HG02943 (cell line): ENCODE data around the gene PTPN18.
"Not testable (repeated sequence)": the region's sequence is repeated elsewhere in the genome, so short reads cannot be mapped to it uniquely, and the experiment has no call there.

ENCODE experiments used
- ATAC-seq: cut with Tn5 transposase; IDR thresholded peaks from one replicate; pipeline ENCODE4 v1.9.1; 2021; ENCODE audit warnings: mild to moderate bottlenecking, low read depth, moderate library complexity; ENCODE audit not compliant: unreplicated experiment

The PTPN18 gene

DNA sequence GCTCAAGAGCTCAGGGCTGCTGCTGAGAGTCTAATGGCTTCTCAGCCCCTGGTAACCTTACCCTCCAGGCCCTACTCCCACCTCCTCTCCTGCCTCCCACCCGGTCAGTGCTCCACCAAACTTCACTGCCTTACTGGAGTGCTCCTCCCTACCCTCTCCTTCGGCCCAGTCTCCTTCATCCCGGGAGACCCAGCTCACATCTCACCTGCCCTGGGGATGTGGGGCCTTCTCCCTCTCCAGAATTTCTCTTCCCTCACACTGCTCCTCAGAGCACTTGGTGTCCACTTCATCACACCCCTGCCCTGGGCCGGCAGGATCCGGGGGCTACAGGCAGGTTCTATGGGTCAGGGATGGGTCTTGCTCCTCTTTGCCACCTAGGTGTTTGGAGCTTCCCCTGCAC lies 21.6 kb downstream of the PTPN18 start:
- ATAC-seq = no peak

DNA sequence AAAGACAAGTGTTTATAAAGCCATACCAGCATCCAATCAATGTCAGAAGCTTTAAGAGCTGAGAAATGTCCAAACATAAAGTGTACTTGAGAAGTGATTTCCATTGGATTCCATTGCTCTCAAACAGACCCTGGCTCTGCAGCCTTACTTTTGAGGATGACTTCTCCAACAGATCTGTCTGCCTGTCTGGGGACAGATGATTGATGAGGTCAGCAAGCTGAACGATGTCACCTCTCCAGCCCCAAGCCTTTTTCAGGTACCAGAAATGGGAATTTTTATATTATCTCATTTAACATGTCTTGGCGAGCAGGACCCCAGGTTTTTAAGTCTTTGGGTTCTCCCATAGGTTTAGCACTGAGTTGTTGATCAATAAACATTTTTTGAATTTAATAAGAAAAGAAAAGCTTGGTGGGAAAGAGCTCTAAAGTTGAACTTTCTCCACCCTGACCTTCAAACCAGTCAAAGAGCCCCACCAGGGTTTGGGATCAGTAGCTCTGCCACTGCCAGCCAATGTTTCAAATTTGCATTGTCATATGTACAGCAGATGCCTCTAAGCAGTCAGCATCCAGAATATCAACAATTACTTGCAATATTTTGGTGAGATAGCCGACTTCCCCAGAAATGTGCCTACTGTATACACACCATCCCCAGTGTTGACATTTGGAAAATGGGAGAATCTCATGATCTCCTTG lies 22.5 kb downstream of the PTPN18 start:
- no peak for ATAC-seq

DNA sequence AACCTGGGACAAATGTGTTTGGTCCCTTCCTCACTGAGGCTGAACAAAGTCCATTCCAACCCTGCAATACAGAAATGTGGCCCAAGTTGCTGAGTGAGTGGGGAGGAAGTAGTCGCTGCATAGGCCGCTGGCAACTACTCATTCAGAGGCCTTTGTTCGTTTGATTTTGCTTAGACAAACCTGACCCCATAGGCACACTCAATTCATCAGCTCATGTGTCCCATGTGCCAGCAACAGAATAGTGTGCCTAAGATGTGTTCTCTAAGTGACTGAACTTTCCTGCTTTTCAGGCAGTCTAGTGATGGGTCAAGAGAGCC lies 23.0 kb downstream of the PTPN18 start:
- ATAC-seq = no peak

DNA sequence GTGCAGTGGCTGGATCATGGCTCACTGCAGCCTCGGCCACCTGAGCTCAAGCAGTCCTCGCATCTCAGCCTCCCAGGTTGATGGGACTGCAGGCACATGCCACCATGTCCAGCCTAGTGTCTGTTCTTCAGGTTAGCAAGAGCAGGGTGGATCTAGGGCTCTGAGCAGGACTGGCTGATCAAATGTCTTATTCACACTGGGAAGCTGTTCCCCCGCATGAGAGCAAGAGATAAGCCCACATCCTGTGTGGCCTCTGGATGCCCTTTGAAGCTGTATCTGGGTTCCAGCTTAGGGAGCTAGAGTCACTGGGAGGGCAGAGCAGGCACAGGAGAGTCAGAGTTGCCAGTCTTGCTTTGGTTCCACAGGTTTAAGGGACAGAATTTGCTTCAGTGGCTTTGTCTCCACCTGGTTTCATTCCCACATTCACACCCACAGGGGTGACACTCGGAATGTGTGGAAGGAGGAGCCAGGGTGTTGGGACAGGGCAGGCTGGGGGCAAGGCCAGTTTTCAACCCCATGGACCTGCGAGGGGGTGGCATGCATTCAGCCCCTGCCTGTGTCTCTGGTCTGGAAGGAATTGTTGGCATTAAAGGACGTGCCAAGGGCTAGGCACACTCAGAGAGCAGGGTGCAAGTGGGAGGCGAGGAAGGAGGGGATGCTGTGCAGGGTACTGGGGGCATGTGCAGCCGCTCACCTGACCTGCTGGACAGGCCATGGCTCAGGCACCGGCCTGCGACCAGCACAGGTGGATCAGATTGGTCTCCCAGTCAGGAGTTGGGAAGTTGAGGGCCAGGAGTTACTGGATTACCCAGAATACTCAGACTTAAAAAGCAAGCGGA lies 24.5 kb downstream of the PTPN18 start:
- no peak for ATAC-seq

DNA sequence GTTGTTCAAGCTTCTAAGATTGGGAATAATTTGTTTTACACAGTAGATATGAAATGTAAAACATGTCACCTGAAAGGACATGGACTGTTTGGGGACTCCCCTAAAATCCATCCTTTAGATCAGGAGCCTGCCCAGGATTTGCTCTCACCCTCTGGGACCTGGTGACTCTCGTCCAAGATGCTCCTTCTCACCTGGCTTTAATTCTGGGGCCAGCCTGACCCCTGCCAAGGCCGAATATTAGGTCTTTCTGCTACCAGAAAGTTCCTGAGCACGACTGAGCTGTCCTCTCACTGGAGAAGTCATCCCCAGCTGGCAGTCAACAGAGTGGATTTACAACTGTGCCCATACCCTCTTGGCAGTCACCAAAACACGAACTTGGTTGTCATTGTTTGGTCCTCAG lies 25.3 kb downstream of the PTPN18 start:
- ATAC-seq = no peak

DNA sequence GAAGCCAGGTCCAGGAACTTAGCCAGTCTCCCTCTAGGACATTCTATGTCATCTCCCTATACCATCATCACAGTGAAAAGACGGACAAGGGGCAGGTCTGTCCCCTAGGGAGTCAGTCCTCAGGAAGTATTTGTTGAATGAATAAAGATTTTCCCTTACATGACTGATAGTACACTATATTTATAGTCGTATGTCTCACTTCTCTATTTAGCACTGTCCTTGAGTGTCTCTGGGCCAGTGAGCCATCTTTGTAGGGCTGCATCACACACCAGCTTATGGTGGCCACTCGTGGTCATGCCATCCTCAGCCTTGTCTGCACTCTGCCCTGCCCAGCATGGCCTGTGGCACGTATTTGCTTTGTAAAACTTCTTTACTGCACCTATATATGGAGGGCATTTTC lies 25.8 kb downstream of the PTPN18 start:
- no peak for ATAC-seq

DNA sequence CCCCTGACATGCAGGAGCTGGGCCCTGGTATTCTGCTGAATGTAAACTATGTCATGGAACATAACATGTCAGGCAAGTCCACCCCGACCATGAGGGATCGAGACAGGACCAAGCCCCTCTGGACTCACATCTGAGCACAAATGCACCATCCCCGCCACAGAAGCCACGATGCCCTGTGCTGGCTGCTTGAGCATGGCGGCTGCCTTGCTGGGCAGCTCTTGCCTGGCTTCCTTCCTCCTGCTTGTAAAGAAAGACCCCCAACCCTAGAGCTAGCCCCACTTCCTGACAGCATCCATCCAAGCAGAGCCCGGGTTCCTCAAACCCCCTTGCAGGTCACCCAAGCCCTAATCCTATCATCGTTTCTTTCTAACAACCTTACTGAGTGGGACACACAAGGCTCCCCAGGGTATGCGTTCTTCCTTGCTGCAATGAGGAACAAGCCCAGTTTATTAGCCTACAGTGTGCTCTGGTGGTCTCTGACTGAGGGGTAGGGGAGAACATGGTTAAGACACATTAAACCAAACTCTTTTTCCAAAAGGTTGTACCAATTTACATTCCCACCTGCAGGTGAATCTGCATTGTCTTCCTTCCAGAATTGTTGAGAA lies 26.6 kb downstream of the PTPN18 start:
- ATAC-seq = no peak

DNA sequence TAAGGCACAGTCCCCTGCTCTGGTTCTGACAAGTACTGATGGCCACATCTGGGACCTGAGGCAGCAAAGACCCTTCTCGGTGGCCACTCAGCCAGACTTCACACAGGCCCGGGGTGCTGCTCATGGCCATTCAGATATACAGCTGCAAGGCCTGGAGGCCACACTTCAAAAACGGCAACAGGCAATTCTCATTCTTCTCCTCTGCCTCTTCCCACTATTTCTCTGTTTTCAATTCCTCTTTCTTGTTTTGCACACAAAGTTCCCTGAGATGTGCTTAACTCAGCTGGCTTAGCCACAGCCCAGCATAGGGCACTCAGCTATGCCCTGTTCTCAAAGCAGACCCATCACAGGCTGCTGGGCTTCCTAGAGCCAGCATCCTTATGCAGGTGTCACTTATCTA lies 29.9 kb downstream of the PTPN18 start:
- peak; percentile 41 for ATAC-seq

DNA sequence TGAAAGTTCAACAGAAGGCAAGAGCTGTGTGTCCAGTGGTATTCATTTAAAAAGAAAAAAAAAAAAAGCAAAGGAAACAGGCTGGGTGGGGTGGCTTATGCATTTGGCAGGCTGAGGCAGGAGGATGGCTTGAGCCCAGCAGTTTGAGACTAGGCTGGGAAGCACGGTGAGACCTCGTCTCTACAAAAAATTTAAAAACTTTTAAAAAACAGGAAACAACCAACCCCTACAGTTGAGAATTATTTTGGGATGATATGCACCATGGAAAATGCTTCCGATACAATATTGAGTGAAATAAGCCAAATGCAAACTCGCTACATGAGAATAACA lies 31.2 kb downstream of the PTPN18 start:
- no peak for ATAC-seq

DNA sequence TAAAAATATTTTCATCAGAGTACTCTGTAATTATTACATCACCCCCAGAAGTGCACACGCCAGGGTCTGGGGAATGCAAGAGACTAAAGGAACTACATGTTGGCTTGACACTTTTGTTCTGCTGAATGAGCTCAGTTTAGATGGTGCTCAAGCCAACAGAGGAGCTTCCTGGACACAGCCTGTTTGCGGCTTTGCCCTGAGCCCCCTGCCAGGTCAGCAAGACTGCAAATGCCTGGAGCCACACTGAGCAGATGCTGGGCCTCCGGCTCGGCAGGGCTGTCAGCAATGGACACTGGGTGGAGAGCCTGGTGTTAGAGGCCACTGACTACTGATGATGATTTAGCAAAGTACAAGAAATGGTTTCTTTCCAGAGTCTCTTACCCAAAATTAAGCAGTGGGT lies 31.9 kb downstream of the PTPN18 start:
- no peak for ATAC-seq

DNA sequence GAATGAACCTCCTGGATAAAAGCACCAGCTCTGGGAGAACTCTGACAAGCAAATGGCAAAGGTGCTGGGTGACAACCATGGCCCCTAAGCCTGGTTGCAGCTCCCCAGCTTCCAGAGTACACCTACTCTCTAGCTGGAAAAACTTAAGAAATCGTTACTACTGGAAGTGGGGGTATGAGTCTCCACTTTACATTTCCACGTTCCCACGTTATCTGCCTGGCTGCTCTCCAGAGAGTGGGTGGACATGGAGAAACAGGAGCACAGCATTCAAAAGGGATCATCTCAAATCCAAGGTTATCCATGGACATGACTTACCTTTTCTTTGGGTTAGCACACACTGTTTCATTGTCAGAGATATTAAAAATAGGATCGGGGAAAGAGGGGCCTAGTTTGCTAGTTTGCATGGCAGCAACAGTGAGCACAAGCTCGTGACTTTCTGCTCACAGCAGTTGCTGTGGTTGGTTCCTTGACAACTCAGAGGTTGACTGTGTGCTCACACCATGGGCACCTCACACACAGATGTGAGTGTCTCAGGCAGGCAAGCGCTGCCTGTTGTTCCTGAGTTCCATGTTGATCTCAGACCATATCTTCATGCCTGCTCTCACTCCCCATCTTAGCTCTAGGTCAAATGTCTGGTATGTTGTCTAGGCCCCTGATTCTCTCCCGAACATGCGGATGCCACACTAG lies 32.5 kb downstream of the PTPN18 start:
- ATAC-seq = no peak

DNA sequence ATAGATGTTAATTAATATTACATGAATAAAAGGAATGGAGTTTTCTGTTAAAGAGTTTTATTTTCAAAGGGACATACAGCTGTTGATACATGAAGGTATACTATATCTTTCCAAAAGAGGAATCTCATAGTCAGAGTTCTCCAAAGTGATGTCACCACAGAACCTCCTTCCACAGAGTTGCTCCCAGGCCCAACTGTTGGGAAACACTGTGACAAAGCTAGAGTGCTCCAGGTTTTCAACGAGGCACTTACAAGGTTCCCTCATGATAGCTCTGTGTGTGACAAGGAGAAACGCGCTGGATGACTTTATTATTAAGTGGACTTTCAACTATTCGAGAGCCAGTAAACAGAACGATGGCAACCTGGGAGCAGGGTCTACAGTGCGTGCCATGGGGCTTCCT lies 33.5 kb downstream of the PTPN18 start:
- no peak for ATAC-seq

DNA sequence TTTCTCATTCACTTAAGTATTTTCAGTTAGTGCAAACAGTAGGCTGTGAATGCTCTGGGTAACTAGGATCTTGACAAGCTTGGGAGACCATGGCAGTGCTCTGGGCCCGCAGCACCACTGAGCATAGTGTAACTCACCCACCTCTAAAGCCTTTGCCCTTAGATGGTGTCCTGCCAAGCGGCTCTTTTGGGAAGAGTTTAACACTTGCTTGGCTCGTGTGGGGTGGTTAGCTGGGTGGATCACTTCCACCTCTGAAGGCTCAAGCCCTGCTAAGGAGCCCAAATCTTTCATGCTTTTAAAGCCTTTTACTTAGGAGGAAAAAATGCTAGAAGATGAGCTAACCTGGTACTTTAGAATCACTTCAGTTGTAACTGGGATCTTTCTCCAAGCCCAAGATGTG lies 33.9 kb downstream of the PTPN18 start:
- ATAC-seq = no peak

DNA sequence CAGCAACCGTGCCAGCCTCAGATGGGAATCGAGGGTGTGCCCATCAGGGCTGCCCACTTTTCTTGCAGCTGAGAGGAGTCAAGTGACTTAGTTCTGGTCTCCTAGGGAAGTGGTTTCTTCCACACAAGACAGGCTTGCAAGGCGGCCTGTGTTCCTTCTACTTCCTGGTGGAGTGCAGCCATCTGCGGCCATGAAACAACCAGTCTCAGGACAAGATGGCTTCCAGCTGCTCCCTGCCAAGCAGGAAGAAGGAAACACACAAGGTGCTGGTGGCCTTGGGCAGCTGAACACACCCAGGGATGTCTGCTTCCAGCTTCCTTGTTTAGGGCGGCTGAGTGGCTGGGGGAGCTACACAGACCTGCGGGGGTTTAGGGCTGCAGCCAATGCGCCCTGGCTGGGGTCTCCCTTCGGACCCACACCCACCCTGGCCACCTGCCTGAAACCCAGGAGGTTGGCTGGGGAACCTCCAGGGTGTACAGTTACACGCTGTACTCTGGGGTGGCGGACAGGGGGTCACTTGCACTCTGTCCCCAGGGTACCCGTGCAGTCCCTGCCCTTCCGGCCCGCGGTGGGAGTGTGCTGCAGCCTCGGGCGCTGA lies 34.7 kb downstream of the PTPN18 start:
- peak; percentile 8 for ATAC-seq

DNA sequence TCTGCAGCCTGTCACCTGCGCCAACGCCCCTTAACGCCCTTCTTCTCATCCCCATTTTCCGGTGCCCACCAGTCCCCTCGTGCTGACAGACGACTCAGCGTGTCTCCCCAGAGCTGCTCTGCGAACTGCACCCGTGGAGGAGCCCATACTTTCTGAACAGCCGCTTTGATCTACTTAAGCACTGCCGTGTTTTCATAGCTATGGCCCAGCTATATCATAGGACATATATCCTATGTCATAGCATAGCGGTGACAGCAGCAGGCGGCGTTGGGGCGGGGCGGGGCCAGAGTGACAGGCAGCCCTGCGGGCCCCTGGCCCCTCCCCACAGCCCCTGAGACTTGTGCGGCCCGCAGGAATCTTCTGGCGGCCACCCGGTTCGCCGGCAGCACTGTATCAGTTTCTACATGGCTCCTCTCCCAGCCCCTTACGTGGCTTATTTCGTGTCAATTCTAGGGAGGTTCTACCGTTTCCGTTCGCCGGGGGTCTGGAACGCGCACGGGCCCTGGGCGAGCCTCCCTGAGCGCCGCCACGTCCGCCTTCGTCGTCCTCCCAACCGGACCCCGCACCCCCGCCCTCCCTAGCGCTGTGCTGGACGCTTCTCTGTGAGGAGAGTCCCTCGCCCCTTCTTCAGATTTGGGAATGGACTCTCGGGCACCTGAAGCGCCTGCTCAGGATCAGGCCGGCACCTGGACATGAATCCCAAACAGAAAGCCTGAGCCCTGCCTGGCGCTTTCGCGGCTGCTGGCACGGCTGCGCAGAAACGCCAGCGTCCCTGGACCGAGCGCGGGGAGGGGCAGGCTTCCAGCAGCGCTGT lies 35.4 kb downstream of the PTPN18 start:
- ATAC-seq = peak; percentile 83

DNA sequence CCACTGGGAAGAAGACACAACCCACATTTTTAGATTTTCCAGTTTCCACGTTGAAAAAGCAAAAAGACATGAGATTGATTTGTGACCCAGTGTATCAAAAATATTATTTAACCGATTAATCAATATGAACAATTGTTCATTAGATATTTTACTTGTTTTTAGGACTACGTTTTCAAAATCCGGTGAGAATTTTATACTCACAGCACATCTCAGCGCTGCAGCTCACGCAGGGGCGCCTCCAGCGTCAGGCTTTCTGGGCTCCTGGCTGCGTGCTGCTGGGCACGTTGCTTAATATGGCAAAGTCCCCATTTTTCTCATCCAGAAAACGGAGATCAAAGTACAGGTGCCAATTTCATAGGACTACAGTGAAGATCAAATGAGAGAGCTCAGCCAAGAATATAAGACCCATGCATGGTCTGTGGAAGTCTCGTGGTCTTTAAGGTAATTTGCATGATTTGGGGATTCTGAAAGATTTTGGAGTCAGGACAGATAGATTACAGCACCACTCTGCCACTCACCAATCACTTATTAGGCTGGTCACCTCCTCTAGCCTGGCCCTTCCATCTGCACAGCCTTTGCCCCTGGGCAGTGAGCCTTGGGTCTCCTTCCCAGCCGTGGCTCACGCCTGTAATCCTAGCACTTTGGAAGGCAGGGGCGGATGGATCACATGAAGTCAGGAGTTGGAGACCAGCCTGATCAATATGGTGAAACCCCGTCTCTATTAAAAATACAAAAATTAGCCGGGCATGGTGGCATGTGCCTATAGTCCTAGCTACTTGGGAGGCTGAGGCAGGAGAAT lies 36.2 kb downstream of the PTPN18 start:
- ATAC-seq = no peak

DNA sequence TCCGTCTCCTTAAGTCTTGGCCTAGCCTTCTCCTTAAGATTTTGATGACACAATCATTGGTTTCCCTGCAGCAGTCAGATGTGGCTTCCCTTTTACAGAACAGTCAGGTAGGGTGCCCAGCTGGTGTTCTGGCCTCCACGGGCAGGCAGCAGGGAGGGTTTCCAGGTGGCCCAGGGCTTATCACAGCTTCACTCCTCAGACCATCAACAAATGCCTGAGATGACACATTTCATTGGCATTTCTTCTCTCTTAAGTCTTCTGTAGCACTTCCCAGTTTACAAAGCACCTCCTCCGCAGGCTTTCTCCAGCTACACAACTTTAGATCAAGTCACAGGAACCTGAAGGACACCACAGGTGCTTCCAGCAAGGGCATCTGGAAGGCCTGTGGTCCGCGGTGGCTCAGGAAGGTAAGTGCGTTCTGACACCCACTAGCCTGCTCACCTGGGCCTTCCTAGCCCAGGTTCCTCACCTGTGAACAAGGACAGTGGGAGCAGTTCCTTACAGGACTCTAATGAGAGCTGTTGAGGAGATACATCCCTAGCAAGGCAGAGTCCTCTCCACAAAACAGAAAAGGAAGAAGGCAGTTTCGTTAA lies 37.6 kb downstream of the PTPN18 start:
- ATAC-seq = no peak

DNA sequence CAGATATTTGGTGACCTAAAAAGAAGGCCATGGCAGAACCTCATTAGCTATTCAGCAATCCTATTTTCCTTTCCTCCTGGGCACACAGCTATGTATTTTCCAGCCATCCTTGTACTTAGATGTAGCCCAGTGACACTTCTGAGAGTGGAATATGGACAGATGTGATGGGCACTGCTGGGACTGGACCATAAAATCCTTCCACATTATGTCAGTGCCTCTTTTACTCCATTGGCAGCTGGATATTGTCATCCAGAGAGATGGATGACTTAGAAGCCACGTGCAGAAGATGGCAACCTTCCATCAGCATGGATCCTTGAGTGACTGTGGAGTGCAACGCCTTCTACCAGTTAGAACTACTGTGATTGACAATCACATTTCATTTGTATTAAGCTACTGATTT lies 50.4 kb downstream of the PTPN18 start:
- not testable (repeated sequence) for ATAC-seq

DNA sequence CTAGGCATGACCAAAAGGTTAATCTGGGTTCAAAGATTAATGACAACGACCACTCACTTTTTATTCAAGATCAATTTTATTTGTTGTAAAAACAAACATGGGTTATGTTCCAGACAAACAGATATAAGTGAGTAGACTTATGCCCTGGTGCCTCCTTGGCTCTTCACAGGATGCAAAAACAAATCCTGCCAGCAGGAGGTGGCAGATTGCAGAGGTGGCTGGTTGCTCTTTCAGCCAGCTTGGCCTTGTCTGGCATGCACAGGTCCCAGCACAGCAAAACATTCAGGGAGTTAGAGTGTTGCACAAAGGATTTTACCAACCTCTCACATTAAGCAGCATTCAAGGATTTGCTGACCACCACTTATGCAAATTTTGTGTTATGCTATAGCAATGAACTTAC lies 60.8 kb downstream of the PTPN18 start:
- not testable (repeated sequence) for ATAC-seq
